Spleen (tissue), 11 donors: ENCODE measurements around the gene SUSD4. TPM values are rescaled to one million over a fixed set of nuclear protein-coding genes. Genes with fewer than 3 reads are reported as not detected.

Source experiments
- DNase-seq: peaks from one replicate; pipeline ENCODE4 v3.0.0-alpha.2; 2020
- H3K27ac ChIP-seq, 8 donors: fragments of 200-600 bp; sonication (generic) in 7 of 8; 1 replicate in 4 of 8; 2 replicates in 4 of 8; pipeline versions ENCODE4 v1.5.0 to v1.8.0; 2016 to 2021; ENCODE audit warnings: inconsistent platforms in 4 of 8, mild to moderate bottlenecking in 4 of 8, moderate library complexity in 1 of 8
- H3K27me3 ChIP-seq, 7 donors: fragments of 200-600 bp; sonication (generic) in 6 of 7; replicated peaks in 1 of 7; 1 replicate in 4 of 7; 2 replicates in 3 of 7; pipeline versions ENCODE4 v1.5.0 to v1.8.0; 2016 to 2021; ENCODE audit warnings: inconsistent platforms in 3 of 7, mild to moderate bottlenecking in 1 of 7
- H3K36me3 ChIP-seq, 6 donors: fragments of 200-600 bp; sonication (generic) in 5 of 6; 1 replicate in 4 of 6; 2 replicates in 2 of 6; pipeline versions ENCODE4 v1.5.0 to v1.8.0; 2016 to 2021; ENCODE audit warnings: inconsistent platforms in 2 of 6
- H3K4me1 ChIP-seq, 6 donors: fragments of 200-600 bp; sonication (generic) in 5 of 6; 1 replicate in 3 of 6; 2 replicates in 3 of 6; pipeline versions ENCODE4 v1.5.0 to v1.8.0; 2016 to 2021; ENCODE audit warnings: inconsistent platforms in 3 of 6
- H3K4me3 ChIP-seq, 8 donors: fragments of 200-600 bp; sonication (generic) in 7 of 8; 1 replicate in 4 of 8; 2 replicates in 4 of 8; pipeline versions ENCODE4 v1.5.0 to v1.8.0; 2016 to 2021; ENCODE audit warnings: inconsistent platforms in 4 of 8, mild to moderate bottlenecking in 4 of 8, moderate library complexity in 2 of 8
- H3K9me3 ChIP-seq, 8 donors: fragments of 200-600 bp; sonication (generic) in 7 of 8; 1 replicate in 4 of 8; 2 replicates in 4 of 8; pipeline versions ENCODE4 v1.5.0 to v1.8.0; 2016 to 2021; ENCODE audit warnings: inconsistent platforms in 4 of 8
- POLR2A ChIP-seq, 3 donors: fragments of 450-650 bp; IDR thresholded peaks; one replicate each; pipeline ENCODE4 v1.5.1; 2017; ENCODE audit warnings: antibody characterized with exemption in 3 of 3, mild to moderate bottlenecking in 1 of 3
- POLR2AphosphoS5 ChIP-seq, 3 donors: sonication (generic); formaldehyde crosslinking; IDR thresholded peaks; one replicate each; pipeline ENCODE4 v1.5.1; 2017; ENCODE audit warnings: antibody characterized with exemption in 3 of 3
- WGBS, 5 donors: extraction: QIAGEN DNeasy Blood & Tissue Kit in 3 of 5; methylation state at CpG; one replicate each; pipeline versions ENCODE4 v1.1.5 to v1.1.7; 2013 to 2018; 5-methylcytosine and 5-hydroxymethylcytosine counted together
- intact Hi-C: fragments of 100-400 bp; cut with DNase I; formaldehyde crosslinking; loops from one replicate; pipeline ENCODE4 v1.15.0; 2023; ENCODE audit warnings: low total_unique reads
- polyA plus RNA-seq, 3 donors: library from polyadenylated mRNA; stranded (reverse); fragments of 200-250 nt; gene quantifications; one replicate each; pipeline ENCODE4 v1.2.1, GENCODE V29; 2013
- total RNA-seq, 7 donors: library from RNA; depleted of rRNA in 3 of 7; stranded (reverse); fragments of >200 nt in 3 of 7; fragmentation: NEBNext Ultra II Directional in 4 of 7; extraction: Animal tissue kit (Norgen Biotek cat#: 25700) in 4 of 7; gene quantifications; one replicate each; pipeline versions ENCODE4 v1.1.0 to v1.2.1, GENCODE V29; 2016 to 2021
- TF ChIP-seq, protein P1 (sequence below), 11 experiments: fragments of 200-600 bp in 7 of 11; fragments of 450-650 bp in 4 of 11; sonication (generic) in 4 of 11; IDR thresholded peaks in 8 of 11; conservative IDR thresholded peaks in 3 of 11; 1 replicate in 7 of 11; 2 replicates in 4 of 11; pipeline versions ENCODE4 v1.4.0 to v1.8.0; 2016 to 2021; ENCODE audit warnings: antibody characterized with exemption in 11 of 11, inconsistent platforms in 4 of 11, mild to moderate bottlenecking in 1 of 11
- donor health status: healthy with polysubstance abuse.
- donor health status: DM: no; HTN: no; CAD: no; lungs with moderate emphysema.
- donor health status: DM: no; HTN: no; CAD: no.
- donor health status: Bipolar disorder and iron deficiency.
- donor health status: healthy.
- donor health status: DM: no; HTN: no; CAD: no.
- donor health status: DM: yes; HTN: yes; CAD: no.

SUSD4 gene
- total and polyA plus RNA-seq, 10 donors = 0.35 to 2.1 (median 0.69) TPM

DNA sequence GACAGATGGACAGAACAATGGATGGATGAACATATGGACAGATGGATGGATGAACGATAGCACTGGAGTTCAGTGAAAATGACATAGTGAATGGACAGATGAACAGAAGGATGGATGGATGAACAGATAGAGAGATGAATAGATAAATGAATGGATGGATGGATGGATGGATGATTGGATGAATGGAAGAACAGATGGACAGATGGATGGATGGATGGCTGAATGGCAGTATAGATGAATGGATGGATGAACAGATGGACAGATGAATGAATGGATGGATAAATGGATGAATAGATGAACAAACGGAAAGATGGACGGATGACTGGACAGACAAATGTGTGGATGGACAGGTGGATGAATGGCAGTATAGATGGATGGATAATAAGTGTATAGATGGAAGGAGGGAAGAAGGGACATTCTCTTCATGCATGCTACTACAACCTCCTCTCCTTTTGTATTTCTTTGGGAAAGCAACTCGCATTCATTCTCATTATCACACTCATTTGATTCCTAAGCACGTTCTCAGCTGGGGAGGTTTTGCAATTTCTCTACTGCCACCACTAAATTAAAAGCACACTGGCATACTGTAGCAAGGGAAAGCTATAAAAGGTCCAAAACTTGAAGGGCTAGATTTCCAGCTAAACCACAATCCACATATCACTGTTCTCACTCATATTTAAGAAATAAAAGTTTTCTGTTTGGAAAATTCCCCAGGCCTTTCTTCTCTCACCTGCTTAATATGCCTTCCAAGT, 34.1 kb downstream of the SUSD4 start:
- intact Hi-C loops = no loop called here
- Histone ChIP-seq H3K9me3 (no peaks in the 10 kb centered on the region), H3K4me3 (no peak overlapping the region), H3K36me3 (no peaks in the 10 kb centered on the region), H3K4me1 (no peaks in the 10 kb centered on the region), H3K27ac (no peak overlapping the region), H3K27me3 (peaks cover 0 to 6% (median 0%) of the 10 kb centered on the region in 7 donors)
- WGBS, 5 donors = 88 to 96% (median 89%) methylated on average over 5 of the region's 5 CpGs
- TF ChIP-seq, protein P1, sequence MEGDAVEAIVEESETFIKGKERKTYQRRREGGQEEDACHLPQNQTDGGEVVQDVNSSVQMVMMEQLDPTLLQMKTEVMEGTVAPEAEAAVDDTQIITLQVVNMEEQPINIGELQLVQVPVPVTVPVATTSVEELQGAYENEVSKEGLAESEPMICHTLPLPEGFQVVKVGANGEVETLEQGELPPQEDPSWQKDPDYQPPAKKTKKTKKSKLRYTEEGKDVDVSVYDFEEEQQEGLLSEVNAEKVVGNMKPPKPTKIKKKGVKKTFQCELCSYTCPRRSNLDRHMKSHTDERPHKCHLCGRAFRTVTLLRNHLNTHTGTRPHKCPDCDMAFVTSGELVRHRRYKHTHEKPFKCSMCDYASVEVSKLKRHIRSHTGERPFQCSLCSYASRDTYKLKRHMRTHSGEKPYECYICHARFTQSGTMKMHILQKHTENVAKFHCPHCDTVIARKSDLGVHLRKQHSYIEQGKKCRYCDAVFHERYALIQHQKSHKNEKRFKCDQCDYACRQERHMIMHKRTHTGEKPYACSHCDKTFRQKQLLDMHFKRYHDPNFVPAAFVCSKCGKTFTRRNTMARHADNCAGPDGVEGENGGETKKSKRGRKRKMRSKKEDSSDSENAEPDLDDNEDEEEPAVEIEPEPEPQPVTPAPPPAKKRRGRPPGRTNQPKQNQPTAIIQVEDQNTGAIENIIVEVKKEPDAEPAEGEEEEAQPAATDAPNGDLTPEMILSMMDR (IDR thresholded peaks at IDR 0.05 in 8 of 11, conservative IDR thresholded peaks at IDR 0.05 in 3 of 11) = no peak
- no peak for DNase-seq

DNA sequence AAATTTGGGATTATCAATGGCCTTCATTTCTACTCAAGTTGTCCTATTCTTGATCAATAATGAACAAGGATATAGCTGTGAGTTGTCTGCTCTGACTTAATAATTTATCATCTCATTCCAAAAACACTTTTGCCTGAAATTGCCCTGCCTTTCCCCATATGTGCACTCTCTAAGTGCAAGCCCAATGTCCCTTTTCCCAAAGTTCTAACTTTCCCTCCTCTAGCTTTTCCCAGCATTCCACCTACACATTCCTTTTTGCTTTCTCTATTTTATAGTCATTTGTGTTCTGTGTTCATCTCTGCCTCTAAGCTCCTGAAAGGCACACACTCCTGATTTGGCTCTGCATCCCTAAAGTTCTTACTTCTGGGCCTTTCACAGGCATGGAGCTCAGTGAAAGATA, 34.7 kb downstream of the SUSD4 start:
- Histone ChIP-seq H3K4me3 (no peak overlapping the region), H3K9me3 (no peaks in the 10 kb centered on the region), H3K4me1 (no peaks in the 10 kb centered on the region), H3K27me3 (peaks cover 0 to 6% (median 0%) of the 10 kb centered on the region in 7 donors), H3K36me3 (no peaks in the 10 kb centered on the region), H3K27ac (no peak overlapping the region)
- TF ChIP-seq, protein P1 (IDR thresholded peaks at IDR 0.05 in 8 of 11, conservative IDR thresholded peaks at IDR 0.05 in 3 of 11) = no peak
- TF ChIP-seq POLR2A (IDR thresholded peaks at IDR 0.05) (no peak), POLR2AphosphoS5 (IDR thresholded peaks at IDR 0.05) (no peak)
- intact Hi-C loops = no loop called here
- DNase-seq = no peak

DNA sequence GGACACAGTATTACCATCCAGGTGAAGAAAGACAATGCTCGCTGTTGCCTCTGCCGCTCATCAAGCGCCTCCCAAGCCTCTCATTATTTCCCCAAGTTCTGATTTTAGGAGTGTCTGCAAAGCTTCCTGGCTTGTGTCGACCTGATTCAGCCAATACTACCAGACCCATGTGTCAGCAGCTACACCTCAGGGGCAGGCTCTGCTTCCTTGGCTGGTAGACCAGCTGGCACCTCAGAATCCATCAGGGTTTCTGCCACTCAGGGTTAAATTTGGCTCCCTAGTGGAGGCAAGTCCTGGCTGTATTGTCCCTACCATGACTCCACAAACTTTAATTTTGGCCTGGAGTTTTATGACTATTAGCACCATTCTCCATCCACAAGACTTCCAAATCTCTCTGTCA, 35.4 kb downstream of the SUSD4 start:
- Histone ChIP-seq H3K36me3 (no peaks in the 10 kb centered on the region), H3K9me3 (no peaks in the 10 kb centered on the region), H3K27ac (no peak overlapping the region), H3K4me3 (no peak overlapping the region), H3K4me1 (no peaks in the 10 kb centered on the region), H3K27me3 (peaks cover 0 to 6% (median 0%) of the 10 kb centered on the region in 7 donors)
- no peak for DNase-seq
- WGBS, 5 donors = 83 to 94% (median 87%) methylated on average over 4 of the region's 4 CpGs
- intact Hi-C loops = no loop called here
- TF ChIP-seq POLR2A (IDR thresholded peaks at IDR 0.05) (no peak), POLR2AphosphoS5 (IDR thresholded peaks at IDR 0.05) (no peak)
- TF ChIP-seq, protein P1 (IDR thresholded peaks at IDR 0.05 in 8 of 11, conservative IDR thresholded peaks at IDR 0.05 in 3 of 11) = no peak

DNA sequence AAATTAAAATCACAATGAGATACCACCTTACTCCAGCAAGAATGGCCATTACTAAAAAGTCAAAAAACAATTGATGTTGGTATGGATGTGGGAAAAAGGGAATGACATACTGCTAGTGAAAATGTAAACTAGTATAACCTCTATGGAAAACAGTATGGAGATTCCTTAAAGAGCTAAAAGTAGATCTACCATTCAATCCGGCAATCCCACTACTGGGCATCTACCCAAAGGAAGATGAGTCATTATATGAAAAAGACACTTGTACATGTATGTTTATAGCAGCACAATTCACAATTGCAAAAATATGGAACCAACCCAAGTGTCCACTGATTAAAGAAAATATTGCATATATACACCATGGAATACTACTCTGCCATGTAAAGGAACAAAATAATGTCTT, 37.2 kb downstream of the SUSD4 start:
- Histone ChIP-seq H3K4me1 (no peaks in the 10 kb centered on the region), H3K36me3 (no peaks in the 10 kb centered on the region), H3K4me3 (no peak overlapping the region), H3K27me3 (peaks cover 0 to 4% (median 0%) of the 10 kb centered on the region in 7 donors), H3K27ac (no peak overlapping the region), H3K9me3 (no peaks in the 10 kb centered on the region)
- WGBS, 5 donors = 61 to 91% (median 73%) methylated on average over 1 of the region's 1 CpG
- no peak for DNase-seq
- TF ChIP-seq POLR2AphosphoS5 (IDR thresholded peaks at IDR 0.05) = no peak
- no peak for TF ChIP-seq POLR2A (IDR thresholded peaks at IDR 0.05)
- TF ChIP-seq, protein P1 (IDR thresholded peaks at IDR 0.05 in 8 of 11, conservative IDR thresholded peaks at IDR 0.05 in 3 of 11) = no peak
- intact Hi-C loops = no loop called here
